ENCODE results near the gene SERGEF. TPM values are rescaled to one million over a fixed set of nuclear protein-coding genes. Genes with fewer than 3 reads are reported as not detected.

Gene SERGEF
- total RNA-seq, 1 experiment from 2014 or later, result 28.7 TPM

DNA sequence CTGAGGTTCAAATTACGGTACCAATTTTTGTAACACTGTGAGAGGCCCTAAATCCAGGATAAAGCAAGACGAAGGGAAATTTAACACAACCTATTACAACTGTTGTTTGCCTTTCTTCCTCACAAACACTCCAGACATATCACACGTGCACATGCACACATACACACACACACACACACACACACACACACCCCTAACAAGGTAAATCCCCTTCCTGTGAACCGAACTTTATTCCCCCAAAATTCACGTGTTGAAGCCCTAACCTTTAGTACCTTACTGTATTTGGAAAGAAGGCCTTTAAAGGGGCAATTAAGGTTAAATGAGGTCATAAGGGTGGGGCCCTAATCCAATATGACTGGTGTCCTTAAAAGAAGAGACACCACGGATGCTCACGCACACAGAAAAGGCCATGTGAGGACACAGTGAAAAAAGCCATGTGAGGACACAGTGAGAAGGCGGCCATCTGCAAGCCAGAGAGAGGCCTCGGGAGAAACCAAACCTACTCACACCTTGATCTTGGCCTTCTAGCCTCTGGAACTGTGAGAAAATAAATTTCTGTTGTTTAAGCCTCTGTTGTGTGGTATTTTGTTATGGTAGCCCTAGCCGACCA, 1.8 kb downstream of the SERGEF start:
- H3K4me2 ChIP-seq, result peak overlapping the region; percentile 80; the same call in 1 of the 2 replicates

DNA sequence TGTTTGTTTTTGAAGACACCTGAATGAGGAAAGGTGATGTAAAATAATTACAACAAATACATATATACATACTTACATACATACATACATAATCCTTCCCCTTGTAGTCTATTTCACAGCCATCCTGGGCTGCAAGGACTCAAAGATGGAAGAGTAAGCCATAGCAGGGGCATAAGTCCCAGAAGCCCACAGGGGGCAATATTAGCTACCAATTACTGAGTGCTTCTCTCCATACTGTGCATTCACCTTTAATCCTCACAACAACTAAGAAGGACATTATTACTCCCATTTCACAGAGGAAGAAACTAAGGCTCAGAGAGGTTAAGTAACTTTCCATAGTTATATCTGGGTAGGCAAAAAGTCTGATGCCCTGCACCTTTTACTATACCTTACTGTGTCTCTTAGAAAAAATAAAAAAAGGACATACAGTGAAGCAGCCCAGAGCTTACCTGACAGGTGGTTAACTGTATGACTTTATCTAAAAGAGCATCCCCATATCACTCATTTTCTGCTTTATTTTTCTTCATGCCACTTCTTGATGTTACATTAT, 2.7 kb downstream of the SERGEF start:
- BruUV-seq (replicated peaks), result no TSS peak
- DNase-seq, result no peak
- H3K79me2 ChIP-seq (ENCODE audit: low read depth), result peaks cover 11% of the 10 kb centered on the region; the same call in 1 of the 2 replicates
- peaks cover 5% of the 10 kb centered on the region for H3K4me1 ChIP-seq (replicated peaks; ENCODE audit: insufficient read depth)
- no peaks in the 10 kb centered on the region for H3K9me3 ChIP-seq (ENCODE audit: insufficient read depth, low read depth)
- H3K27me3 ChIP-seq (ENCODE audit: insufficient read depth, low read depth), result no peaks in the 10 kb centered on the region
- H3F3A ChIP-seq (ENCODE audit: insufficient read depth, low read depth), result peaks cover 3% of the 10 kb centered on the region; the same call in 1 of the 2 replicates
- CTCF ChIA-PET, result no interaction called here
- no peak overlapping the region for H2AFZ ChIP-seq
- 0 out of 2 replicates have a peak, but pooled peaks cover 6% of the 10 kb centered on the region for H3K36me3 ChIP-seq (ENCODE audit: low read depth)
- no peaks in the 10 kb centered on the region for H3K9me2 ChIP-seq (ENCODE audit: insufficient read depth)
- H3K4me3 ChIP-seq, result no peak overlapping the region
- intact Hi-C loops (cut with micrococcal nuclease; ENCODE audit: unreplicated experiment), result loop anchor here (5.0 kb wide), 1 partner anchor 97 kb away; the partner anchor contains the start of gene SAAL1
- TF ChIP-seq, protein P1, sequence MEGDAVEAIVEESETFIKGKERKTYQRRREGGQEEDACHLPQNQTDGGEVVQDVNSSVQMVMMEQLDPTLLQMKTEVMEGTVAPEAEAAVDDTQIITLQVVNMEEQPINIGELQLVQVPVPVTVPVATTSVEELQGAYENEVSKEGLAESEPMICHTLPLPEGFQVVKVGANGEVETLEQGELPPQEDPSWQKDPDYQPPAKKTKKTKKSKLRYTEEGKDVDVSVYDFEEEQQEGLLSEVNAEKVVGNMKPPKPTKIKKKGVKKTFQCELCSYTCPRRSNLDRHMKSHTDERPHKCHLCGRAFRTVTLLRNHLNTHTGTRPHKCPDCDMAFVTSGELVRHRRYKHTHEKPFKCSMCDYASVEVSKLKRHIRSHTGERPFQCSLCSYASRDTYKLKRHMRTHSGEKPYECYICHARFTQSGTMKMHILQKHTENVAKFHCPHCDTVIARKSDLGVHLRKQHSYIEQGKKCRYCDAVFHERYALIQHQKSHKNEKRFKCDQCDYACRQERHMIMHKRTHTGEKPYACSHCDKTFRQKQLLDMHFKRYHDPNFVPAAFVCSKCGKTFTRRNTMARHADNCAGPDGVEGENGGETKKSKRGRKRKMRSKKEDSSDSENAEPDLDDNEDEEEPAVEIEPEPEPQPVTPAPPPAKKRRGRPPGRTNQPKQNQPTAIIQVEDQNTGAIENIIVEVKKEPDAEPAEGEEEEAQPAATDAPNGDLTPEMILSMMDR (conservative IDR thresholded peaks at IDR 0.05), result no peak
- no peak for TF ChIP-seq EZH2 (IDR thresholded peaks at IDR 0.05; ENCODE audit: low read depth)
- no peak overlapping the region for H3K27ac ChIP-seq
- POLR2A ChIA-PET (ENCODE audit: unreplicated experiment), result no interaction called here
- no peaks in the 10 kb centered on the region for H4K20me1 ChIP-seq (ENCODE audit: insufficient read depth)
- H3K4me2 ChIP-seq, result no peak overlapping the region

More for the DNA sequence above, 1.8 kb downstream of the SERGEF start:
- BruUV-seq (replicated peaks), result no TSS peak
- Histone ChIP-seq H3K36me3 (ENCODE audit: low read depth) (0 out of 2 replicates have a peak, but pooled peaks cover 6% of the 10 kb centered on the region), H4K20me1 (ENCODE audit: insufficient read depth) (no peaks in the 10 kb centered on the region), H3K4me3 (no peak overlapping the region), H3K79me2 (ENCODE audit: low read depth) (peaks cover 11% of the 10 kb centered on the region; the same call in 1 of the 2 replicates), H3K9me2 (ENCODE audit: insufficient read depth) (no peaks in the 10 kb centered on the region), H3K9me3 (ENCODE audit: insufficient read depth, low read depth) (no peaks in the 10 kb centered on the region), H2AFZ (no peak overlapping the region), H3K27me3 (ENCODE audit: insufficient read depth, low read depth) (no peaks in the 10 kb centered on the region), H3K4me1 (replicated peaks; ENCODE audit: insufficient read depth) (peaks cover 5% of the 10 kb centered on the region), H3F3A (ENCODE audit: insufficient read depth, low read depth) (peaks cover 3% of the 10 kb centered on the region; the same call in 1 of the 2 replicates), H3K27ac (no peak overlapping the region)
- ChIA-PET POLR2A (ENCODE audit: unreplicated experiment) (interaction anchor here (1.0 kb wide), 1 partner anchor 95 kb away, joined by 3 read pairs; no protein-coding TSS in a partner anchor), CTCF (no interaction called here)
- no peak for TF ChIP-seq EZH2 (IDR thresholded peaks at IDR 0.05; ENCODE audit: low read depth)
- TF ChIP-seq, protein P1 (conservative IDR thresholded peaks at IDR 0.05), result no peak
- no peak for DNase-seq
- intact Hi-C loops (cut with micrococcal nuclease; ENCODE audit: unreplicated experiment), result loop anchor here (5.0 kb wide), 1 partner anchor 96 kb away; the partner anchor contains the start of gene SAAL1

DNA sequence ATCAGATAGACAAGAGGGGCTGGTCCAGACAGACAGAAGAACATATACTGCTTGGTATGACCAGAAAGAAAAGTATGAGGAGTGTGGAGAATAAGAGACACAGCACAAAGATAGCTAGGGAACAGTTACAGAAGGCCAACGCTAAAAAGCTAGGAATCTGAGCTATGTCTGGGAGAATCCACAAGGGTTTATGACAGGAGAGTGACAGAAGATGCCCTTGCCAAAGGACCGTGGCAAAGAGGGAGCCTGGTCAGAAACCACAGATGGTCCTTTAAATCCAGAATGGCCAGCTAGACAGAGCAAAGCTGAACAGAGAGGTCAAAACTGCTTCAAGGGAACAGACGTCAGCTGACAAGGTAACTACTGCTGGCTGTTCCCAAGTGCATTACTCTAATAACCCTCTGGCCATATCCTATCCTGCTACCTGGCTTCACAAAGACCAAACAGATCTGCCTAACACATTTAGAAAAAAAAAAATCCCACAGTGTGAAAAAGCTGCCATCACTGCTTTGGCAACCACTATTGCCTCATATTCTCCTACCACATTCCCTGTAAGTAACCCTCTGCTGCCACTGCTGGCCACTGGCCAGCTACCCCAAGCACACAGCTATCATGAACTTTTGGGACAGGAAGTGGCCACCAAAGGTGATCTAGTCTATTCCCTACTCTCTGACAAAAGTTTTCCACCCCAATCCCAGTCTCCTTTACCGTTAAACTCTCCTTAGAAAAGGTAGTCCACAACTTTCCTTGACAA, 7.3 kb downstream of the SERGEF start:
- intact Hi-C loops (cut with micrococcal nuclease; ENCODE audit: unreplicated experiment), result no loop called here
- no TSS peak for BruUV-seq (replicated peaks)
- ChIA-PET CTCF (no interaction called here), POLR2A (ENCODE audit: unreplicated experiment) (interaction anchor here (0.5 to 0.6 kb wide), 2 partner anchors 97 to 587 kb away, joined by 3 to 8 read pairs; no protein-coding TSS in a partner anchor)
- peaks cover 12% of the 10 kb centered on the region; the same call in 1 of the 2 replicates for H3K36me3 ChIP-seq (ENCODE audit: low read depth)
- H2AFZ ChIP-seq, result no peak overlapping the region
- H4K20me1 ChIP-seq (ENCODE audit: insufficient read depth), result no peaks in the 10 kb centered on the region
- H3K27ac ChIP-seq, result no peak overlapping the region
- DNase-seq, result no peak
- no peak for TF ChIP-seq EZH2 (IDR thresholded peaks at IDR 0.05; ENCODE audit: low read depth)
- TF ChIP-seq, protein P1 (conservative IDR thresholded peaks at IDR 0.05), result no peak
- no peak overlapping the region for H3K4me3 ChIP-seq
- H3K4me2 ChIP-seq, result no peak overlapping the region
- no peaks in the 10 kb centered on the region for H3K4me1 ChIP-seq (replicated peaks; ENCODE audit: insufficient read depth)
- H3F3A ChIP-seq (ENCODE audit: insufficient read depth, low read depth), result no peaks in the 10 kb centered on the region
- H3K9me2 ChIP-seq (ENCODE audit: insufficient read depth), result no peaks in the 10 kb centered on the region
- H3K79me2 ChIP-seq (ENCODE audit: low read depth), result no peaks in the 10 kb centered on the region
- H3K9me3 ChIP-seq (ENCODE audit: insufficient read depth, low read depth), result no peaks in the 10 kb centered on the region
- no peaks in the 10 kb centered on the region for H3K27me3 ChIP-seq (ENCODE audit: insufficient read depth, low read depth)

Measured in PC-9 (cell line).